ENCODE measurements around the gene WEE1. TPM values are rescaled to one million over a fixed set of nuclear protein-coding genes. Genes with fewer than 3 reads are reported as not detected.

Gene WEE1
- total and polyA plus RNA-seq, 10 donors = 6.3 to 30.6 (median 14.4) TPM

- H3K9me3 ChIP-seq = no peaks in the 10 kb centered on the region
- no peaks in the 10 kb centered on the region for H3K36me3 ChIP-seq
- no peaks in the 10 kb centered on the region for H3K27me3 ChIP-seq (replicated peaks in 1 of 7)
- peaks cover 17 to 55% (median 27%) of the 10 kb centered on the region in 6 donors for H3K4me1 ChIP-seq
- intact Hi-C loops (cut with DNase I; ENCODE audit: low total_unique reads) = no loop called here
- DNase-seq = no peak
- TF ChIP-seq CTCF (IDR thresholded peaks at IDR 0.05 in 8 of 11, conservative IDR thresholded peaks at IDR 0.05 in 3 of 11) = no peak
- TF ChIP-seq POLR2AphosphoS5 (IDR thresholded peaks at IDR 0.05) = no peak
- no peak for TF ChIP-seq POLR2A (IDR thresholded peaks at IDR 0.05)
- no peak overlapping the region for H3K4me3 ChIP-seq
- peak overlapping the region in 4 of 8 donors; percentile 27 to 75 (median 70) for H3K27ac ChIP-seq
These were observed 51.0 kb downstream of the WEE1 start for GRCh38 chr11:9624448-9624847.

- H3K27ac ChIP-seq = peak overlapping the region in 6 of 8 donors; percentile 65 to 82 (median 71)
- intact Hi-C loops (cut with DNase I; ENCODE audit: low total_unique reads) = no loop called here
- no peak overlapping the region for H3K4me3 ChIP-seq
- DNase-seq = no peak
- H3K9me3 ChIP-seq = no peaks in the 10 kb centered on the region
- 59 to 78% (median 67%) methylated on average over 6 of the region's 6 CpGs for WGBS, 5 donors
- TF ChIP-seq POLR2AphosphoS5 (IDR thresholded peaks at IDR 0.05) = no peak
- no peak for TF ChIP-seq CTCF (IDR thresholded peaks at IDR 0.05 in 8 of 11, conservative IDR thresholded peaks at IDR 0.05 in 3 of 11)
- no peak for TF ChIP-seq POLR2A (IDR thresholded peaks at IDR 0.05)
- no peaks in the 10 kb centered on the region for H3K36me3 ChIP-seq
- peaks cover 17 to 48% (median 26%) of the 10 kb centered on the region in 6 donors for H3K4me1 ChIP-seq
- H3K27me3 ChIP-seq (replicated peaks in 1 of 7) = no peaks in the 10 kb centered on the region
These were observed 51.7 kb downstream of the WEE1 start for GRCh38 chr11:9625162-9625561.

- no peak for DNase-seq
- TF ChIP-seq CTCF (IDR thresholded peaks at IDR 0.05 in 8 of 11, conservative IDR thresholded peaks at IDR 0.05 in 3 of 11) (no peak), POLR2AphosphoS5 (IDR thresholded peaks at IDR 0.05) (no peak), POLR2A (IDR thresholded peaks at IDR 0.05) (no peak)
- Histone ChIP-seq H3K27ac (peak overlapping the region in 7 of 8 donors; percentile 39 to 82 (median 71)), H3K4me3 (no peak overlapping the region), H3K9me3 (no peaks in the 10 kb centered on the region), H3K27me3 (replicated peaks in 1 of 7) (no peaks in the 10 kb centered on the region), H3K4me1 (peaks cover 17 to 45% (median 26%) of the 10 kb centered on the region in 6 donors), H3K36me3 (no peaks in the 10 kb centered on the region)
- WGBS, 5 donors = 49 to 66% (median 58%) methylated on average over 3 of the region's 3 CpGs
- intact Hi-C loops (cut with DNase I; ENCODE audit: low total_unique reads) = no loop called here
These were observed 52.3 kb downstream of the WEE1 start for GRCh38 chr11:9625728-9626127.

- H3K4me1 ChIP-seq = peaks cover 17 to 56% (median 28%) of the 10 kb centered on the region in 6 donors
- 51 to 72% (median 65%) methylated on average over 12 of the region's 12 CpGs for WGBS, 5 donors
- TF ChIP-seq CTCF (IDR thresholded peaks at IDR 0.05 in 8 of 11, conservative IDR thresholded peaks at IDR 0.05 in 3 of 11) (no peak), POLR2A (IDR thresholded peaks at IDR 0.05) (no peak), POLR2AphosphoS5 (IDR thresholded peaks at IDR 0.05) (peak in 2 of 3 donors; percentile 47 to 87)
- DNase-seq = no peak
- intact Hi-C loops (cut with DNase I; ENCODE audit: low total_unique reads) = no loop called here
- no peaks in the 10 kb centered on the region for H3K27me3 ChIP-seq (replicated peaks in 1 of 7)
- peak overlapping the region in 1 of 8 donors; percentile 36 for H3K4me3 ChIP-seq
- no peaks in the 10 kb centered on the region for H3K36me3 ChIP-seq
- no peaks in the 10 kb centered on the region for H3K9me3 ChIP-seq
- peak overlapping the region; percentile 48 to 82 (median 71) for H3K27ac ChIP-seq
These were observed 53.3 kb downstream of the WEE1 start for GRCh38 chr11:9626496-9627394.

Data from spleen (tissue), 11 donors.